CD4-positive, alpha-beta T cell treated with Interleukin-6 for 4 hours (primary cell): Measurements from ENCODE around the gene TK2.
"Not testable (repeated sequence)": the region's sequence is repeated elsewhere in the genome, so short reads cannot be mapped to it uniquely, and the experiment has no call there.

Experiments
- DNase-seq: peaks from one replicate; pipeline ENCODE4 v3.0.0-alpha.2; 2020; ENCODE audit warnings: mixed read lengths

Gene TK2

GRCh38 chr16:66481081-66481942 is 68.6 kb downstream of the TK2 start:
- DNase-seq: no peak

GRCh38 chr16:66480265-66481080 is 69.4 kb downstream of the TK2 start:
- DNase-seq: no peak

GRCh38 chr16:66479661-66480264 is 70.2 kb downstream of the TK2 start:
- no peak for DNase-seq

GRCh38 chr16:66478733-66479511 is 71.0 kb downstream of the TK2 start:
- DNase-seq: peak; percentile 89

- DNase-seq: no peak
Measured at GRCh38 chr16:66477028-66477515, 72.8 kb downstream of the TK2 start.

- peak; percentile 62 for DNase-seq
Measured at GRCh38 chr16:66476328-66477027, 73.4 kb downstream of the TK2 start.

- no peak for DNase-seq
Measured at GRCh38 chr16:66475232-66475631, 74.7 kb downstream of the TK2 start.

- peak; percentile 67 for DNase-seq
Measured at GRCh38 chr16:66474750-66475199, 75.1 kb downstream of the TK2 start.

GRCh38 chr16:66473654-66474519 is 76.0 kb downstream of the TK2 start:
- DNase-seq: no peak

GRCh38 chr16:66473051-66473571 is 76.8 kb downstream of the TK2 start:
- no peak for DNase-seq

- no peak for DNase-seq
Measured at GRCh38 chr16:66471716-66472393, 78.1 kb downstream of the TK2 start.

GRCh38 chr16:66471264-66471663 is 78.7 kb downstream of the TK2 start:
- DNase-seq: no peak

GRCh38 chr16:66470556-66470955 is 79.4 kb downstream of the TK2 start:
- DNase-seq: no peak

GRCh38 chr16:66469947-66470546 is 79.9 kb downstream of the TK2 start:
- no peak for DNase-seq

- DNase-seq: no peak
Measured at GRCh38 chr16:66469291-66469946, 80.5 kb downstream of the TK2 start.

- DNase-seq: no peak
Measured at GRCh38 chr16:66468321-66468965, 81.5 kb downstream of the TK2 start.

- DNase-seq: no peak
Measured at GRCh38 chr16:66467611-66468010, 82.3 kb downstream of the TK2 start.

GRCh38 chr16:66466636-66467035 is 83.3 kb downstream of the TK2 start:
- DNase-seq: not testable (repeated sequence)
